GM12891 (cell line): ENCODE measurements around the gene FARS2.

ENCODE experiments used
- POLR2AphosphoS5 ChIP-seq: IDR thresholded peaks from 2 replicates; pipeline ENCODE4 v1.6.1; 2011; ENCODE audit warnings: low read depth, low read length, control low read depth
- TAF1 ChIP-seq: IDR thresholded peaks from 2 replicates; pipeline ENCODE4 v1.6.1; 2011; ENCODE audit warnings: low read depth, low read length, control low read depth

DNA sequence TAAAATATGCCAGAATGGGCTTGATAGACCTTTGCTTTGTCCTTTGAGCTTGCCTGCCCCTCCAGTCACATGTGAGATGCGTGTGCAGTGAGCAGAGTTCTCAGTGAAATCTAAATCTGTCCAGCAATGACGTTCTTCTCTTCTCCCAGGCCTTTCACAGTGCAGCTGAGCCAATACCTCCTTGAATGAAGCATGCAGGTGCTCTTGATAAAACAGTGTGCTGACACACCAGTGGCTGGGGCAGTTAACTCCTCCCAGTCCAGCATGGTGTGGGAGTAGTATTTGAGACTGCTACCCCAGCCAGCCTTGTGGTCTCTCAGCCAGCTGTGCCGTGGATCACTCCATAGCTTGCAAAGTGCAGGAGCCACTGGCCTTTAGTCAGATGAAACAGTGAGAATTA is 240.5 kb downstream of the FARS2 start:
- no peak for TF ChIP-seq TAF1
- no peak for TF ChIP-seq POLR2AphosphoS5
